IPS-11a (cell line): Measurements from ENCODE around the gene ITGB7.
A peak's percentile ranks its signal among the peaks of the same experiment; 100 is the strongest.

Source experiments
- H3K4me3 ChIP-seq: one replicate; pipeline ENCODE4 v1.5.1; 2013; ENCODE audit warnings: low read depth, low read length, control low read depth

ITGB7 gene

GRCh38 chr12:53207042-53207441 is at the start of gene ITGB7:
Gene ITGB7 (minus strand): TSS chr12:53207251. CDS start chr12:53200443, 6,808 bp downstream.
- H3K4me3 ChIP-seq, result no peak within 1 kb of the TSS

DNA sequence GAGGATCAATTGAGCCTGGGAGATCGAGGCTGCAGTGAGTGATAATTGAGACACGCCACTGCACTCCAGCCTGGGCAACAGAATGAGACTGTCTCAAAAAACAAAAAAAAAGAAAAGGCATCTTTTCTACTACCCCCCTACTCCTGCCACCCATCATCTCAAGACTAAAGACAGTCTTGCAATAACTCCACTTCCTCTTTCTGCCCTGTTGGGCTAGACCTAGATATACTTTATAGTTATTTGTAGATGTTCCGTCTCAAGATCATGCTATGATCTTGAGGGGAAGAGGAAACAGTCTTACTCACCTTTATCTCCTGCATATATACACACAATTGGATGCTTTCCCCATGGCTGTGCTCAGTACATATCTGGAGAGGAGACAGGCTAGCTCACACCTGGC is 48.9 kb upstream of the ITGB7 start:
- H3K4me3 ChIP-seq, result no peak overlapping the region

DNA sequence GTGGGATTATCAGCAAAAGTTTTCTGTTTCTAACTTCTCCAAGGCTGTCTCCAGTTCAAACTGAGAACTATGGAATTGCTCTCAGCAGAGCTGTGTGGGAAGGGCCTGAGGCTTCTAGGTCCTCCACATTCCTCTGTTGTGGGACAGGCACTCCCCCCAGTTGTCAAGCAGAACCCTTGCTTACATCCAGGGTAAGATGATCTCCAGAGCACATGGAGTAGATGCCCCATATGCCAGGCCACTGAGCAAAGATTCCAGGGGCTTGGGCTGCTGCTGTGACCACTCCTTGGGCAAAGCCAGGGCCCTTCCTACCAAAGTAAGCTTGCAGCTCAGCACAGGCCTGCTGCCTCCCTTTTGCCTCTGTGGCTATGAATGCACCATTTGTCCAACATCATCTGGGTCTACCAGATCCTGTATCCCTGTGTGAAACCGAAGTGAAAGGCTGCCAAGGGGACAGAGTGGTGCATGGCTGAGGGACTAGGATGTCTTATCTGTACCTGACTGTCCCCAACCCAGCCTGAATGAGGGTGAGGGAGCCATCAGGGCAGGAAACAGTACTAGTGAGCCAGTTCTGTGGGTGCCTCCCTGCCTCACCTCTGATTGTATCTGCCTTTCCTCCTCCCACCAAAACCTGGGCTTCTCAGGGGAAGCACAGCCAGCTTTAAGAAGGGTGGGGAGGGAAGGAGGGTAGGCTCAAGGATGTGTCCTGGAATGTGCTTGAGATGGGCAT is 47.9 kb upstream of the ITGB7 start:
- no peak overlapping the region for H3K4me3 ChIP-seq

- H3K4me3 ChIP-seq, result no peak overlapping the region
Measured at GRCh38 chr12:53253298-53253697, 46.2 kb upstream of the ITGB7 start.

GRCh38 chr12:53252349-53252916 is 45.4 kb upstream of the ITGB7 start:
- H3K4me3 ChIP-seq, result peak overlapping the region; percentile 89

- peak overlapping the region; percentile 89 for H3K4me3 ChIP-seq
Measured at GRCh38 chr12:53251477-53252348, 44.7 kb upstream of the ITGB7 start.

DNA sequence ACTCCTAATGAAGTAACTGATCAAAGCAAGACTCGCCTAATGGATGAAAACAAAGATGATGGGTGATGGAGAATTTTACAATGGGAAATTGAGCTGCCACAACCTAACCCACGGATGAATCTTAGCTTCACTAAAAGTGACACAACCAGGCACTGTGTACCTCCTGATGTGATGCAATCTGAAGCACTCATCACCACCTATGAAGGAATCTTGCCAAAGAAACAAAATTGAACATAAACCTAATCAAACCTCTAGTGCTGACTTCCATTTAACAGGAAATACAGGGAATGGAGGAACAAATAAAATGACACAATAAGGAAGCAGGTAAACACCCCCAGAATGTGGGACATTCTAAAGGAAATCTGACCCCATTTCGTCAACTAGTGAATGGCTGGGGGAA is 38.2 kb upstream of the ITGB7 start:
- no peak overlapping the region for H3K4me3 ChIP-seq

- H3K4me3 ChIP-seq, result no peak overlapping the region
Measured at GRCh38 chr12:53244337-53244736, 37.3 kb upstream of the ITGB7 start.

GRCh38 chr12:53241623-53242412 is 34.8 kb upstream of the ITGB7 start:
- H3K4me3 ChIP-seq, result no peak overlapping the region

DNA sequence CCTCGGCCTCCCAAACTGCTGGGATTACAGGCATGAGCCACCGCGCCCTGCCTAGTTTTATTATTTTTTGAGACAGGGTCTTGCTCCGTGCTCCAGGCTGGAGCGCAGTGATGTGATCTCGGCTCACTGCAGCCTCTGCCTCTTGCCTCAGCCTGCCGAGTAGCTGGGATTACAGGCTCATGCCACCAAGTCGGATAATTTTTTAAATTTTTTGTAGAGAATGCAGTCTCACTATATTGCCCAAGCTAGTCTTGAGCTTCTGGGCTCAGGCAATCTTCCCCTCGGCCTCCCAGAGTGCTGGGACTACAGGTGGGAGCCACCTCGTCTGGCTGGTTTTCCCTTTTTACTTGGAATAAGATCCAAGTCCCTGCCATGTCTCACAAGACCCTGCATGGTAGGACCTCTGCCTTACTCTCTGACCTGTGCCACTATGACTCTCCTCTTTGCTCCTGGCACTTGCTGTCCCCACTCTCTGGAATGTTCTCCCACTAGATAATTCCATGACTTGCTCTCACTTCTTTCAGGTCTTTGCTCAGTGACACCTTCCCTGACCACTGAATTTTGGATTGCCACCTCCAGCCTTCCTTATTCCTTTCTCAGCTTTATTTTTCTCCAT is 32.7 kb upstream of the ITGB7 start:
- H3K4me3 ChIP-seq, result no peak overlapping the region

GRCh38 chr12:53236443-53237111 is 29.5 kb upstream of the ITGB7 start:
- H3K4me3 ChIP-seq, result no peak overlapping the region

- no peak overlapping the region for H3K4me3 ChIP-seq
Measured at GRCh38 chr12:53235742-53236442, 28.8 kb upstream of the ITGB7 start.

GRCh38 chr12:53235164-53235563 is 28.1 kb upstream of the ITGB7 start:
- no peak overlapping the region for H3K4me3 ChIP-seq

GRCh38 chr12:53234271-53234914 is 27.3 kb upstream of the ITGB7 start:
- no peak overlapping the region for H3K4me3 ChIP-seq

- no peak overlapping the region for H3K4me3 ChIP-seq
Measured at GRCh38 chr12:53233671-53234121, 26.6 kb upstream of the ITGB7 start.

GRCh38 chr12:53232646-53233461 is 25.8 kb upstream of the ITGB7 start:
- H3K4me3 ChIP-seq, result peak overlapping the region; percentile 33

GRCh38 chr12:53231921-53232645 is 25.0 kb upstream of the ITGB7 start, which contains the start of gene RARG:
Gene RARG (minus strand): TSS chr12:53232209. CDS start chr12:53227545, 4,664 bp downstream.
- peak within 1 kb of the TSS; percentile 55 for H3K4me3 ChIP-seq
